ENCODE results near the gene MRGPRD. TPM values are rescaled to one million over a fixed set of nuclear protein-coding genes. Genes with fewer than 3 reads are reported as not detected.

MRGPRD gene
- total RNA-seq, 4 donors from 2014 or later = not detected

DNA sequence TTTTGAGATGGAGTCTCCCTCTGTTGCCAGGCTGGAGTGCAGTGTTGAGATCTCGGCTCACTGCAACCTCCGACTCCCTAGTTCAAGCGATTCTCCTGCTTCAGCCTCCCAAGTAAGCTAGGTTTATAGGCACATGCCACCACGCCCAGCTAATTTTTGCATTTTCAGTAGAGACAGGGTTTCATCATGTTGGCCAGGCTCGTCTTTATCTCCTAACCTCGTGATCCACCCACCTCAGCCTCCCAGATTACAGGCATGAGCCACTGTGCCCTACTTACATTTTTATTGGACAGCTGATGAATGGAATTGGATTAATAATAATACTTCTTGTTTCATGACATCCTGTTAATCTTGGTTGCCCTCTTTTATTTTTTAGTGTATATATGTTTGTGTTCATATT, 3.0 kb upstream of the MRGPRD start:
- WGBS, 2 donors = 62 to 67% methylated on average over 6 of the region's 6 CpGs
- intact Hi-C loops (cut with DNase I; ENCODE audit: low total_unique reads) = no loop called here
- H3K4me3 ChIP-seq (ENCODE audit: low read depth, poor library complexity, severe bottlenecking) = no peak overlapping the region
- DNase-seq (ENCODE audit: low spot score in 2 of 2) = peak in 1 of 2 donors; percentile 39
- TF ChIP-seq POLR2A (IDR thresholded peaks at IDR 0.05) = no peak
- TF ChIP-seq, protein P1, sequence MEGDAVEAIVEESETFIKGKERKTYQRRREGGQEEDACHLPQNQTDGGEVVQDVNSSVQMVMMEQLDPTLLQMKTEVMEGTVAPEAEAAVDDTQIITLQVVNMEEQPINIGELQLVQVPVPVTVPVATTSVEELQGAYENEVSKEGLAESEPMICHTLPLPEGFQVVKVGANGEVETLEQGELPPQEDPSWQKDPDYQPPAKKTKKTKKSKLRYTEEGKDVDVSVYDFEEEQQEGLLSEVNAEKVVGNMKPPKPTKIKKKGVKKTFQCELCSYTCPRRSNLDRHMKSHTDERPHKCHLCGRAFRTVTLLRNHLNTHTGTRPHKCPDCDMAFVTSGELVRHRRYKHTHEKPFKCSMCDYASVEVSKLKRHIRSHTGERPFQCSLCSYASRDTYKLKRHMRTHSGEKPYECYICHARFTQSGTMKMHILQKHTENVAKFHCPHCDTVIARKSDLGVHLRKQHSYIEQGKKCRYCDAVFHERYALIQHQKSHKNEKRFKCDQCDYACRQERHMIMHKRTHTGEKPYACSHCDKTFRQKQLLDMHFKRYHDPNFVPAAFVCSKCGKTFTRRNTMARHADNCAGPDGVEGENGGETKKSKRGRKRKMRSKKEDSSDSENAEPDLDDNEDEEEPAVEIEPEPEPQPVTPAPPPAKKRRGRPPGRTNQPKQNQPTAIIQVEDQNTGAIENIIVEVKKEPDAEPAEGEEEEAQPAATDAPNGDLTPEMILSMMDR (IDR thresholded peaks at IDR 0.05) = no peak

DNA sequence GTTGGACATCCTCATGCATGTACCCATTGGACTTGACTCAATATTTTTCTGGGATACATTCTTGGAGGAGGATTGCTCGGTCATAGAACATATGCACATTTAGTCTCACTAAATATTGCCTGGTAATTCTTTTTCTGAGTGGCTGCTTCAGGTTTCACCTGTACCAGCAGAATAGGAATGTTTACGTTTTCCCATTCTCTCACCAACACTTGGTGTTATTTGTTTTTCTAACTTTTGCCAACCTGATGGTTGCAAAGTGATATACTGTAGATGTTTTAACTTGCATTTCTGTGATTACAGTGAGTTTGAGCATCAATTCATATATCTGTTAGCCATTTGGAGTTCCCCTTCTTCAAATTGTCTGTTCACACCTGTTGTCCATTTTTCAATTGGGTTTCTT, 1.3 kb upstream of the MRGPRD start:
- H3K4me3 ChIP-seq (ENCODE audit: low read depth, poor library complexity, severe bottlenecking) = no peak overlapping the region
- WGBS, 2 donors = 92 to 97% methylated on average over 2 of the region's 2 CpGs
- DNase-seq (ENCODE audit: low spot score in 2 of 2) = no peak
- intact Hi-C loops (cut with DNase I; ENCODE audit: low total_unique reads) = no loop called here
- TF ChIP-seq, protein P1 (IDR thresholded peaks at IDR 0.05) = no peak
- no peak for TF ChIP-seq POLR2A (IDR thresholded peaks at IDR 0.05)

- peak in 1 of 2 donors; percentile 65 for DNase-seq (ENCODE audit: low spot score in 2 of 2)
- 85 to 86% methylated on average over 21 to 23 of the region's 33 CpGs for WGBS, 2 donors
- TF ChIP-seq, protein P1 (IDR thresholded peaks at IDR 0.05) = no peak
- TF ChIP-seq POLR2A (IDR thresholded peaks at IDR 0.05) = no peak
- intact Hi-C loops (cut with DNase I; ENCODE audit: low total_unique reads) = no loop called here
- H3K4me3 ChIP-seq (ENCODE audit: low read depth, poor library complexity, severe bottlenecking) = no peak overlapping the region
These were observed 633 bp downstream of the MRGPRD start for GRCh38 chr11:68979931-68980775.

GRCh38 chr11:68978931-68979594, 1.7 kb downstream of the MRGPRD start:
- peak in 1 of 2 donors; percentile 80 for DNase-seq (ENCODE audit: low spot score in 2 of 2)

GRCh38 chr11:68978626-68978930, 2.2 kb downstream of the MRGPRD start:
- no peak overlapping the region for H3K4me3 ChIP-seq (ENCODE audit: low read depth, poor library complexity, severe bottlenecking)
- no peak for DNase-seq (ENCODE audit: low spot score in 2 of 2)
- no peak for TF ChIP-seq POLR2A (IDR thresholded peaks at IDR 0.05)
- 65 to 68% methylated on average over 5 of the region's 5 CpGs for WGBS, 2 donors
- intact Hi-C loops (cut with DNase I; ENCODE audit: low total_unique reads) = no loop called here

More at GRCh38 chr11:68978931-68979594, 1.7 kb downstream of the MRGPRD start:
- TF ChIP-seq, protein P1 (IDR thresholded peaks at IDR 0.05) = no peak
- no peak for TF ChIP-seq POLR2A (IDR thresholded peaks at IDR 0.05)
- intact Hi-C loops (cut with DNase I; ENCODE audit: low total_unique reads) = no loop called here
- 52 to 65% methylated on average over 14 to 15 of the region's 15 CpGs for WGBS, 2 donors
- H3K4me3 ChIP-seq (ENCODE audit: low read depth, poor library complexity, severe bottlenecking) = no peak overlapping the region
